NCI-H748 (cell line): ENCODE data around the gene CALY.

Experiments used
- DNase-seq: peaks from one replicate; lab custom pipeline; 2025; ENCODE audit not compliant: unreplicated experiment; lab: John Stamatoyannopoulos, UW

The CALY gene

DNA sequence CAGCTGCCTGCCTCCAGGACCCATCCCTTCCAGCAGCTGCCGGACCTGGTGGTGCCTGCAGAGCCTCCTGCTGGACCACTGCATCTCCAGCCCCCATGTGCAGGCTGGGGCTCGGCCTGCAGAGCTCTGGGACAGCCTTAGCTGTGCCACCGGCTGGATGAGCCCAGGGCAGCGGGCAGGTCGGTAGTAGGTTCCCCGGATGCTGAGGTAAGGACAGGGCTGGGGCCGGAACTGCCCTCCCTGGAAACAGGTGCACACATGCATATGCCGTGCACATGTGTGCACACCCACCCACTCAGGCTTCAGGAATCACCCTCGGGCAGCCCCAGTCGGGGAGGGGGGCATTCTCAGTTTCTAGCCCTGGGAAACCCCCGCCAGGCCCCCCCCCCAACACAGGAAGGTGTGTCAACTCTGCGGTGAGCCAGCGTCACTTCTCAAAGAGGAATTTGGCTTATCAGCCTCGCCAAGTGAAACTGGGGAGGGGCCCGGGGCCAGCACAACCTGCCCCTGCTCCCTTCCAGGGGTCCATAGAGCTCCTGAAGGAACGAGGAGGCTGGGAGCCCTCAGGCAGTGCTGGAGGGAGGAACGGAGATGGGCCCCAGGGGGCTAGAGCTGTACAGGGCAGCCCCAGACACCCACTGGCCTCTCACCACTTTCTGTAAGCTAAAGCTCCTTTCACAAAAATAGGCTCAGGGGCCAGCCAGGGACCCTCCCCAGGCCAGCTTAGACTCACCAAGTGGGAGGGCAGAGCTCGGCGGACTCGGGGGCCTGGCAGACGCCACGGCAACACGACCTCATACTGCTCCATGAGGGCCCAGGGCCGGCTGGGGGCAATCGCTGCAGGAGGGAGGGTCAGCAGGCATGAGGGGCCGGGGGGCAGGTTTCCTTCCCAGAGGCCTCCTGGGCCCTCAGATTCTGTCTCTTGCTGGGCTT lies 61.7 kb downstream of the CALY start:
- DNase-seq, result no peak
